ENCODE measurements around the gene ST8SIA1.

The ST8SIA1 gene

DNA sequence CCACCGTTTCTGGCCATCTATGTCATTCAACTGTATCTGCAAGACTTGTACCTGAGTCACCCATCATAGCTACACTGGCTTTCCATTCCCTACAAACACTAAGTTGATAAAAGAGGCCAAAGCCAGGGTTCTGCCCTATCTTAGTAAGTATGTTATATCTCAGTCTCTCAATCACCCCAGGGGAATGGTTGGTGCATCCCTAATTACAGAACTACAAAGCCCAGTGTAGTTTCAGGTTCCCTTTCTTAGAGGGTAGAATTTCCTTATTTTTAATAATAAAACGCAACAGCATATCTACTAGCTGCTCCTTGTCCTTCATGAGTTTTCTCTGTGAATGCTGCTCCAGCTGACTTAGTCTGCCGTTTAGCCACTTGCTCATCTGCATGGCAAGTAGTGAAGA, 57.6 kb downstream of the ST8SIA1 start:
- no peak for DNase-seq

- no peak for DNase-seq
These were observed 58.2 kb downstream of the ST8SIA1 start for GRCh38 chr12:22276313-22276712.

DNA sequence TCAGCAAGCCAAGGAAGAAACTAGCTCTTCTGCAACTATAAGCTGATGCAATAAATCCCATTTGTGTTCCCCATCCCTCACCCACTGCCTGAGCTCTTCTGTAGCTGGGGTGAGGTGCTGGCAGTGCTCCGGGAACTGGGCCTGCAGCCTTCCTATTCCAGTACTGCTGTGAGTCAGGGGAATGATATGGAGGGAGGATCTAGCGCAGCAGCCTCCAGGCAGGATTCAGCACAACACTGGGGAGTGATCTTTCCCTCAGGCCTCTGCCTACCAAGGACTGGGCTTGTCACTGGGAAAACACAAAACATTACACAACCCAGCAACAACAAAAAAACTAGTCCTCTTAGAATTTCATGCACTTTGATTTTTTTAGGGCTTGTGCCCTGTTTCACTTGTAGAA, 58.7 kb downstream of the ST8SIA1 start:
- no peak for DNase-seq

DNA sequence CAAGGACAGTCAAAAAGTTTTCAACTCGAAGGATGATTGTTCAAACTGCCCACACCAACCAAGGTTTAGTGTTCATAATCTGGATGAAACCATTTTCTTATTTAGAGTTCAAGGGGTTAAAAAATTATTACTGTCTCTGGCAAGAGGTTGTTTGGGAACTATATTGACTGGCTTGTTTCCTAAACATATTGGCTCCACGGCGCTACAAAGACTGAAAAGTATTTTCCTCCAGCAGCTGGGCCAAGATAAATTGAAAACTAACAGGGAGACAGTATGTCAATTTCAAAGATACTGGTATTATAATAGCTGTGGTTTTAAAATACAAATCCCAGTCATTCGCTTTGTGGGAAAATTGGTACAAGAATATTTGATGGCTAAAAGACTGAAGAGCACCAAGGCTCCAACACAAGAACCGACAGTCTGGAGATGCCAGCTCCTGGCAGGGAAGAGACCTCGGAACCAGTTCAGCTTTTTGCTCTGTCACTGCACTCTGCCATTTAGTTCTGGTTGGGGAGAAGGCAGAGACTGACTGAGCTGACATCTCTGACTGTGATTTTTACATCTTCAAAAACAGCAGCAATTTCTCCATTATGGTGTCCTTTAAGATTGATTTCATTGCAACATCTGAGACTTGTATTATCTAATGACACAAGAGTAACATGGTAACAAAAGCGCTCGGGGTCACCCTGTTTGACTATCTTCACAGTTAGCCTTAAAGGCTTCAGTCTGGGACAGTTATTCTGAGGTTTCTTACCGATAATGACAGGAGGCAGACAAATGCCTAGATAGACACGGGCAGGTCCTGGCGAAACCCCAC, 62.0 kb downstream of the ST8SIA1 start:
- DNase-seq: no peak

GRCh38 chr12:22271023-22271422, 63.5 kb downstream of the ST8SIA1 start:
- no peak for DNase-seq

GRCh38 chr12:22268973-22269372, 65.5 kb downstream of the ST8SIA1 start:
- no peak for DNase-seq

GRCh38 chr12:22268406-22268805, 66.1 kb downstream of the ST8SIA1 start:
- no peak for DNase-seq

- no peak for DNase-seq
These were observed 68.4 kb downstream of the ST8SIA1 start for GRCh38 chr12:22266101-22266500.

GRCh38 chr12:22264380-22264779, 70.1 kb downstream of the ST8SIA1 start:
- no peak for DNase-seq

DNA sequence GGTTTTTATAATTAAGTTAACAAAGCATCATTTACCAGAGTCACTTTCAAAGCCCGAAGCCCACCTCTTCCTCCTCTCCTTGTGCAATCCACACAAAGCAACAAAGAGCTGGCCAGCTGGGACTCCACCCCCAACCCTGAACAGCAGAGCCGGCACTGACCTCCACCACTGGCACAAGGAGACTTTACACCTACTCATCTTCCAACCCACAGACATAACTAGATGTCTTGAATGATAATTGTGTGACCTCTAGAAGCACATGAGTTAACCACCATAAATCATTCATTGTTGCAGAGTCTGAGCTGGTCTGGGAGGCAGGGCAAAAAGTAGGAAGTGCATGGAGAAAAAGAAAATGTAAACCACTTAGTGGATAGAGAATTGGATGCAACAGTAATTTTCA, 72.2 kb downstream of the ST8SIA1 start:
- peak; percentile 71 for DNase-seq

GRCh38 chr12:22257100-22257499, 77.4 kb downstream of the ST8SIA1 start:
- DNase-seq: no peak

- no peak for DNase-seq
These were observed 77.9 kb downstream of the ST8SIA1 start for GRCh38 chr12:22256605-22257004.

DNA sequence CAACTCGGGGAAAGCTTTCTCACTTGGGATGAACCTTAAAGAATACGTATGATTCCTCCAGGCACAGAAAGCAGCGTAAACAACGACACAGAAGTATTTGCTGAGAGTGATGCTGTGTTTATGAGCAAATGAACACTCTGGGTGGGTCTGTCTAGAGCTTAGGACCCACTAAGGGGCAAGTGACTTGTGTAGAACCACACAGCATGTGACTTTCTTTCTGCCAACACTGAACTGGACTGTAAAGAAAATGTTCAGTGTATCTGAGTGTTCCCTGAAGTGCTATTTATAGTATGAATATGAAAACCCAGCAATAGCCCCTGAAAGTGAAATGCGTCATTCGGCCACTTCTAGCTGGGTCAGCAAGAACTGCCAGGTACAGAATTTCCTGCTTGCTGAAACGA, 78.5 kb downstream of the ST8SIA1 start:
- no peak for DNase-seq

DNA sequence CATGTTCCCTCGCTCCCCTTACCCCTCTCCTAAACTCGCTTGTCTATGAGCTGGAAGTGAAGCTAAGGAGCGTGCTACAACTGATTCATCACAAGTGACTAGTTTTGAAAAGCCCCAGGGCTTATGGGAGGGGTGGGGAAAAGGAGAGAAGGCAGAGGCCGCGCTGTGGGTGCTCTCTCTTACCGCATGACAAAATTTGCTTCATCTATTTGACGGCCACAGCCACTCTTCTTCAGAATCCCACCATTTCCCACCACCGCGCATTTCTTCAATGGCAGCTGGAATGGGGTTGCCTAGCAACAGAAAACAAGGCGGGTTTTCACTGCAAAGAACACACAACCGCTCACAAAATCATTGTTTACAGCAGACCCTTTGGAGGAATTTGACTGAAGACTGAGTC, 79.4 kb downstream of the ST8SIA1 start:
- DNase-seq: no peak

DNA sequence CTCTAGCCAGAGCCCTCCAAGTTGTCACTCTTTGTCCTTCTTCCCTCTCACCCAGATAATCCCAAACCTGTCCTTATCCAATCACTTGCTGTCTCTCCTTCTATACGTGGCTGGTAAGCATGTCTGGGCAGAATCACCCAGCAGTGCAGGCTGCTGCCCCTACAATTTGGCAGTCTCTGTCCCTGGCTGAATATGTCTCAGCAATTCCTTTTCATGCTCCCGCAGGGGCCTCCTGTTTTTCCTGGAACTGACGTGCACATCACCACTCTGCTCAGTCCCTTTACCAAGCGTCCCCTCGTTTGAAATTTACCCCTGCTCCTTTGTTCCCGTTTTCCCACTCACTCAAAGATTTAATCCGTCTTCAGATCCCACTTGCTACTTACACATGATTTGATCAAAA, 80.0 kb downstream of the ST8SIA1 start:
- DNase-seq: no peak

DNA sequence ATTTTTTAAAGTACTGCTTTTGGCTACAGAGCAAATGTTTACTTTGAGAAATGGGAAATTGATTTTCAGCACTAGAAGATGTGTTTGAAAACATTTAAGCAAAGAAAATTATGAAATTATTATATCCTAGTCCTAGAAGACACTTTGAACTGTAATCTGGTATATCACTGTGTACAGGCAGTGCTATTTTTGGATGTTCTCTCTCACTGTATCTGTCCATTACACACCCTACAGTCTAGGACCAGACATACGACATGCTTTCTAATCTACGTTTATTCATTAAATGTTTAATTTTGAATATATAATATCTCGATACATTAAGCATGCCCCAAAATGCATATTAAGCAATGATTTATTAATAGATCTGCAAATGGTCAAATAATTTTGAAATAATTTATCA, 82.5 kb downstream of the ST8SIA1 start:
- DNase-seq: no peak

DNA sequence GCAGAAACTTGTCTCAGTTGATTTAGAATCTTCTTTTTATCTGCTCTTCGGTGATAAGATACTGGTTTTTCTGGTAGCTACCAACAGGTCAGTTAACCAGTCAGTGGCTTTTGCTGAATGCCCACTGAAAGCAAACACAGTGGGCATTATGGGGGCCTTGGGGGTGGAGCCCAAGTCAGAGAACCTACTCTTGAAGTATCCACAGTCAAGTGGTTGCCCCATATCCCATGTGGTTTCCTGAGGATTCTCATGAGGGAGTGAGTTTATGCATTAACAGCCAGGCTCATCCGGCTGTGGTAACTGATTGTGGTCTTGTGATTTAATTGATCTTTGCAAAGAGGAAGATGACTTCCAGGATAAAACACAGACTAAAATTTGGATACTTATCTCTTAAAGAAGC, 83.7 kb downstream of the ST8SIA1 start:
- DNase-seq: peak; percentile 9

GRCh38 chr12:22248571-22249115, 85.9 kb downstream of the ST8SIA1 start:
- DNase-seq: no peak

DNA sequence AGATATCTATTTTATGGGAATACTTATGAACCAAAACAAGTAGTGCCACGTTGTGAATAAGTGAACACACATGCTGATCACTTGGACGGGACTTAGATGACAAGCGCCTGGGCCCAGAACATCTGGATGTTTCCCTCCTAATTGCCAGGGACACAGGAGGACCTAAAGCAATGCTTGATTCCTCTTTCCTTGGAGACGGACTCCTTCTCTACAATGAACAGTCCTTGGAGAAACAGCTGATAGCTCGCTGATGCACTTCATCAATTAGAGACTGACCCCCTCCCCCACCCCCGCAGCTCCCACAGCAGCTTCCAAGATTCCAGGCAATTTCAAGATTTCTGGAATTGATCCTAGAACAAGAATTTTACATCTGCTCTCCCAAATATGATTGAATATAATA, 86.4 kb downstream of the ST8SIA1 start:
- DNase-seq: no peak

GRCh38 chr12:22246217-22246846, 88.2 kb downstream of the ST8SIA1 start:
- DNase-seq: no peak

DNA sequence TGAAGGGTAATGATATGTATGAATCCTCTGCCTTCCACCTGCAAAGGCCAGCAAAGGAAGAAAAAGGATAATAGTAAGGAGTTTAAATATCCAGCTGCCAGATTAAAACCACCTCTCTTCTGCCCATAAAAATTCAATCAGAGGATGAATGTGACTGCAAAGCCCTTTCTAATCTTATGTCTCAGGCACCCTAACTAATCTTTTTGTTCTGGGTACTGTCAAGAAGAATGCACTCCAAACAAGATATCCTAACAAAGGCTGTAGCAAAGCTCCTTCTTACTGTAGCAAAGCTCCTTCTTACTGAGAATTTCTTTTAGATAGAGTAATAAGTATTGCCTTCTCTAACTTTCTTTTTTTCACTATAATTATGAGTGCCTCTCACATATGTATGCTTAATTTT, 91.8 kb downstream of the ST8SIA1 start:
- no peak for DNase-seq

DNA sequence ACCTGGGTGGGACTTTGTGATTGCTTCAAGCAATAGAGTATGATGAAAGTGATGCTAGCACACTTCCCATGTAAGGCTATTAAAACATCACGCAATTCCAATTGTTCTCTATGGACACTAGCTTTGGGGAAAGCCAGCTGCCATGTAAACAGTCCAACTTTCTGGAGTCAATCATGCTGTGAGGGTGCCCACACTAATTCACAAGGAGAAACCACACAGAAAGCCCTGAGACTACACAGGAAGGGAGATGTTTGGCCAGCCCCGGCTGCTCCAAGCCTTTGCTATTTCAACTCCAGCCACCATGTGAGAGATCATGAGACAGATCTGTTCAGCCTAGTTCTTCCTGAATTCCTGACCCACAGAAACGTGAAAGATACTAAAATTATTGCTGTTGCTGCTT, 96.3 kb downstream of the ST8SIA1 start:
- peak; percentile 13 for DNase-seq

GRCh38 chr12:22234561-22234960, 99.9 kb downstream of the ST8SIA1 start:
- no peak for DNase-seq

DNA sequence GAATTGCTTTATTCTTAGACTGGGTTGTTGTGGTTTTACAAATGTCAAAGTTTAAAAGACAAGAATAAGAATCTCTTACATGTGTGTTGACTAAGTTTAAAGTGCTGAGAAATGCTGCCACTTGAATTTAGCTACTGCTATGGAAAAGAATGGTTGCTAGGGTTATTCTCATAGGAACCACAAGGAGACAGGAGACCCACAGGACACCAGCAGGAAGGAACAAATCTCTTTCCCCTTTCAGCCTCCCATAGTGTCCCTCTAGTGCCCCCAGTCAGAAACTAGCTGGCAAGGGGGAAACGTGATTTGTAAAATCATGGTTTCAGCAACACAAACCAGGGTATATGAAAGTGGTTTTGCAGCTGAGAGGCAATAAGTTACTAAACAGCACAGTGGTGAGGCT, 102.7 kb downstream of the ST8SIA1 start:
- no peak for DNase-seq

DNA sequence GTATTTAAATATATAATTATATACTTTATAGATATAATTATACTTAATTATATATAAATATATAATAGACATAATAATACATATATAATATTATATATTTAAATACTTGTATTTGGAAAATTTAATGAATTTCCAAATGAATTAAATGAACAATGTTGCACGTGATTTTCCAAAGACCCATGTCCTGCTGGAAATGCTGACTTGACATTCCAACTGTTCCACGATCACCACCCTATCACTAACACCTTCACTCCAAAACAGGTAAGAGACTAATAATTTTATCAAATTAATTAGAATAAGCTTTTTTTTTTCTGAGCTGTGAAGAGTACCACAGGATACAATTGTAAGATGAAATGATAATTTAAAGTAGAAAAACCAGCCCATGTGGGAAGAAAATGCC, 103.4 kb downstream of the ST8SIA1 start:
- no peak for DNase-seq
